GM19463 (cell line): ENCODE data around the gene PPP4R2.

Source experiments
- ATAC-seq: cut with Tn5 transposase; IDR thresholded peaks from one replicate; pipeline ENCODE4 v1.9.1; 2021; ENCODE audit warnings: mild to moderate bottlenecking, moderate library complexity; ENCODE audit not compliant: unreplicated experiment

The PPP4R2 gene

GRCh38 chr3:72996473-72997333, at the start of gene PPP4R2:
Gene PPP4R2, plus strand, starts transcription at chr3:72996811. Its CDS starts 227 bp downstream, at chr3:72997038.
- ATAC-seq = peak; percentile 93

- no peak for ATAC-seq
Observed at GRCh38 chr3:72947715-72948490, 48.7 kb upstream of the PPP4R2 start.

- no peak for ATAC-seq
Observed at GRCh38 chr3:72949016-72949415, 47.6 kb upstream of the PPP4R2 start.

GRCh38 chr3:72950372-72950771, 46.2 kb upstream of the PPP4R2 start:
- no peak for ATAC-seq

- ATAC-seq = no peak
Observed at GRCh38 chr3:72950801-72951200, 45.8 kb upstream of the PPP4R2 start.

GRCh38 chr3:72951259-72951722, 45.3 kb upstream of the PPP4R2 start:
- ATAC-seq = peak; percentile 80

GRCh38 chr3:72953325-72953956, 43.2 kb upstream of the PPP4R2 start:
- no peak for ATAC-seq

GRCh38 chr3:72957297-72957696, 39.3 kb upstream of the PPP4R2 start:
- no peak for ATAC-seq

GRCh38 chr3:72959336-72959735, 37.3 kb upstream of the PPP4R2 start:
- ATAC-seq = no peak

GRCh38 chr3:72960812-72961518, 35.6 kb upstream of the PPP4R2 start:
- no peak for ATAC-seq

GRCh38 chr3:72961752-72962151, 34.9 kb upstream of the PPP4R2 start:
- no peak for ATAC-seq

GRCh38 chr3:72962317-72962716, 34.3 kb upstream of the PPP4R2 start:
- no peak for ATAC-seq

GRCh38 chr3:72964633-72965032, 32.0 kb upstream of the PPP4R2 start:
- ATAC-seq = no peak

- no peak for ATAC-seq
Observed at GRCh38 chr3:72968266-72968664, 28.3 kb upstream of the PPP4R2 start.

- no peak for ATAC-seq
Observed at GRCh38 chr3:72969766-72970165, 26.8 kb upstream of the PPP4R2 start.

- no peak for ATAC-seq
Observed at GRCh38 chr3:72970942-72971341, 25.7 kb upstream of the PPP4R2 start.

- no peak for ATAC-seq
Observed at GRCh38 chr3:72972706-72973030, 23.9 kb upstream of the PPP4R2 start.

- ATAC-seq = no peak
Observed at GRCh38 chr3:72973031-72973723, 23.4 kb upstream of the PPP4R2 start.

GRCh38 chr3:72973786-72974185, 22.8 kb upstream of the PPP4R2 start:
- no peak for ATAC-seq

GRCh38 chr3:72974956-72975355, 21.7 kb upstream of the PPP4R2 start:
- ATAC-seq = no peak
